Neural progenitor cell (in vitro differentiated cells): Measurements from ENCODE around the gene PRMT1. TPM values are rescaled to one million over a fixed set of nuclear protein-coding genes. Genes with fewer than 3 reads are reported as not detected.

ENCODE experiments used
- DNase-seq: peaks from one replicate; pipeline ENCODE4 v3.0.0-alpha.2; 2016; ENCODE audit warnings: low spot score
- H2AFZ ChIP-seq: fragments of 200-600 bp; sonication (generic); replicated peaks from 2 replicates; pipeline ENCODE4 v1.6.1; 2016; ENCODE audit warnings: antibody characterized with exemption
- H3F3A ChIP-seq: fragments of 200-600 bp; sonication (generic); 2 replicates; pipeline ENCODE4 v1.6.1; 2016; ENCODE audit warnings: antibody characterized with exemption, low read depth
- H3K27ac ChIP-seq: fragments of 200-600 bp; sonication (generic); 2 replicates; pipeline ENCODE4 v1.5.1; 2016; ENCODE audit warnings: mild to moderate bottlenecking
- H3K27me3 ChIP-seq: fragments of 200-600 bp; sonication (generic); 2 replicates; pipeline ENCODE4 v1.6.1; 2016; ENCODE audit warnings: mild to moderate bottlenecking, moderate library complexity
- H3K36me3 ChIP-seq: fragments of 200-600 bp; sonication (generic); 2 replicates; pipeline ENCODE4 v1.5.1; 2016
- H3K4me1 ChIP-seq: fragments of 200-600 bp; sonication (generic); 2 replicates; pipeline ENCODE4 v1.6.1; 2016; ENCODE audit warnings: mixed run types
- H3K4me2 ChIP-seq: fragments of 200-600 bp; sonication (generic); 2 replicates; pipeline ENCODE4 v1.6.1; 2016
- H3K4me3 ChIP-seq: fragments of 200-600 bp; sonication (generic); 2 replicates; pipeline ENCODE4 v1.5.1; 2016
- H3K79me2 ChIP-seq: fragments of 200-600 bp; sonication (generic); 2 replicates; pipeline ENCODE4 v1.6.1; 2016; ENCODE audit warnings: low read depth
- H3K9ac ChIP-seq: fragments of 200-600 bp; sonication (generic); 2 replicates; pipeline ENCODE4 v1.6.1; 2016
- H3K9me3 ChIP-seq: fragments of 200-600 bp; sonication (generic); 2 replicates; pipeline ENCODE4 v1.5.1; 2016; ENCODE audit warnings: low read depth
- H4K20me1 ChIP-seq: fragments of 200-600 bp; sonication (generic); 2 replicates; pipeline ENCODE4 v1.6.1; 2016; ENCODE audit warnings: low read depth
- H3K27ac Mint-ChIP-seq: 3 replicates; pipeline ENCODE4 v1.8.0; 2021; ENCODE audit warnings: mixed read lengths
- H3K27me3 Mint-ChIP-seq: 2 replicates; pipeline ENCODE4 v1.8.0; 2022; ENCODE audit warnings: low read depth, mild to moderate bottlenecking, inconsistent platforms, moderate library complexity, mixed read lengths; ENCODE audit not compliant: insufficient read depth
- H3K36me3 Mint-ChIP-seq: 3 replicates; pipeline ENCODE4 v1.8.0; 2021; ENCODE audit warnings: mixed read lengths
- H3K4me1 Mint-ChIP-seq: 3 replicates; pipeline ENCODE4 v1.8.0; 2021; ENCODE audit warnings: mixed read lengths
- H3K4me3 Mint-ChIP-seq: 3 replicates; pipeline ENCODE4 v1.8.0; 2021; ENCODE audit warnings: mild to moderate bottlenecking, moderate library complexity, mixed read lengths
- H3K9me3 Mint-ChIP-seq: 3 replicates; pipeline ENCODE4 v1.8.0; 2020; ENCODE audit warnings: mixed read lengths
- CTCF ChIP-seq: fragments of 200-600 bp; sonication (generic); IDR thresholded peaks from 2 replicates; pipeline ENCODE4 v1.5.1; 2017; ENCODE audit warnings: antibody characterized with exemption, mild to moderate bottlenecking
- EZH2 ChIP-seq: fragments of 200-600 bp; sonication (generic); IDR thresholded peaks from 2 replicates; pipeline ENCODE4 v1.6.1; 2017; ENCODE audit warnings: antibody characterized with exemption, mild to moderate bottlenecking, moderate library complexity
- EZH2phosphoT487 ChIP-seq: fragments of 200-600 bp; sonication (generic); IDR thresholded peaks from 2 replicates; pipeline ENCODE4 v1.6.1; 2017; ENCODE audit warnings: antibody characterized with exemption
- total RNA-seq: library from RNA; depleted of rRNA; stranded (reverse); fragments of >200 nt; gene quantifications from 2 replicates; pipeline ENCODE4 v1.2.3, GENCODE V29; 2015; ENCODE audit warnings: low replicate concordance

Gene PRMT1
- total RNA-seq, 1 donor from 2014 or later: 480 TPM

- Mint-ChIP-seq H3K27me3 (peaks cover 5% of the 10 kb centered on the region), H3K4me1 (peaks cover 27% of the 10 kb centered on the region), H3K4me3 (no peak overlapping the region), H3K9me3 (no peaks in the 10 kb centered on the region), H3K36me3 (peaks cover 16% of the 10 kb centered on the region), H3K27ac (no peak overlapping the region)
- Histone ChIP-seq H3K9me3 (no peaks in the 10 kb centered on the region), H3K4me1 (peaks cover 23% of the 10 kb centered on the region), H3K79me2 (peaks cover 71% of the 10 kb centered on the region), H3K36me3 (peaks cover 5% of the 10 kb centered on the region), H4K20me1 (peaks cover 88% of the 10 kb centered on the region), H3F3A (peaks cover 79% of the 10 kb centered on the region), H3K27me3 (no peaks in the 10 kb centered on the region), H3K9ac (no peak overlapping the region), H3K4me2 (no peak overlapping the region), H3K27ac (no peak overlapping the region), H2AFZ (no peak overlapping the region), H3K4me3 (no peak overlapping the region)
- no peak for TF ChIP-seq EZH2
- TF ChIP-seq CTCF: no peak
- no peak for DNase-seq
These were observed 5.2 kb downstream of the PRMT1 start for GRCh38 chr19:49682274-49682673.

GRCh38 chr19:49683814-49684250, 6.8 kb downstream of the PRMT1 start:
- H3F3A ChIP-seq: peaks cover 78% of the 10 kb centered on the region
- peaks cover 8% of the 10 kb centered on the region for H3K27me3 Mint-ChIP-seq
- no peak overlapping the region for H2AFZ ChIP-seq
- no peak for DNase-seq
- H3K4me1 ChIP-seq: peaks cover 23% of the 10 kb centered on the region
- no peak overlapping the region for H3K9ac ChIP-seq
- H3K36me3 ChIP-seq: peaks cover 5% of the 10 kb centered on the region
- no peaks in the 10 kb centered on the region for H3K27me3 ChIP-seq
- no peaks in the 10 kb centered on the region for H3K9me3 ChIP-seq
- no peak overlapping the region for H3K27ac Mint-ChIP-seq
- peaks cover 20% of the 10 kb centered on the region for H3K36me3 Mint-ChIP-seq
- peaks cover 55% of the 10 kb centered on the region for H3K79me2 ChIP-seq
- H3K4me3 Mint-ChIP-seq: no peak overlapping the region
- no peaks in the 10 kb centered on the region for H3K9me3 Mint-ChIP-seq
- H3K4me2 ChIP-seq: no peak overlapping the region
- peaks cover 29% of the 10 kb centered on the region for H3K4me1 Mint-ChIP-seq
- H3K4me3 ChIP-seq: no peak overlapping the region
- H3K27ac ChIP-seq: no peak overlapping the region
- peaks cover 95% of the 10 kb centered on the region for H4K20me1 ChIP-seq
- TF ChIP-seq CTCF (no peak), EZH2 (no peak), EZH2phosphoT487 (no peak)

DNA sequence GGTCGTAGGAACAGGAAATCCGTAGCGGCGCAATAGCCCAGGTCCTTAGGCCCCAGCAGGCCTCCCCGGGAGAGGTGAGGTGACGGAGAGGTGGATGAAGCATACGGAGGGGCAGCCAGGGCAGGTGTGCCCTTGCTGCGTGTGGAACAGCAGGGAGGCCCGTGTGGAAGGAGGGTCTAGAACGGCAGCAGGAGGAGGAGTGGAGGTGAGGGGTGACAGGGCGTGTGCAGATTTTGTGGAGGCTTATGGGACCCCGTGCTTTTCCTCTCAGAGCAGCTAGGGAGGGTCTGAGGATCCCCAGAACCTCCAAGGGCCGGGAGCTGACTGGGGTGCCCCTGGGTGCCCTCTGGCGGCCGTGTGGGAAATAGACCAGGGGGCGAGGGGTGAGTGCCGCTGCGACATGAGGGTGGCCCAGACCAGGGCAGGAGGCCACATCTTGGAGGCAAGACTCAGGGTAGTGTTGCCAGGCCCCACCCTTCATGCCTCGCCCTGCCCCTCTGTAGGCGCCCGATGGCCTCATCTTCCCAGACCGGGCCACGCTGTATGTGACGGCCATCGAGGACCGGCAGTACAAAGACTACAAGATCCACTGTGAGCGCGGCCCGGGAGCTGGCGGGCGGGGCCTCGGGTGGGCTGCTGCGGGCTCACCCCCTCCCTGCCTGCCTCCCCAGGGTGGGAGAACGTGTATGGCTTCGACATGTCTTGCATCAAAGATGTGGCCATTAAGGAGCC, 7.3 kb downstream of the PRMT1 start:
- DNase-seq: peak; percentile 42
- Histone ChIP-seq H3K9ac (no peak overlapping the region), H3K4me3 (no peak overlapping the region), H4K20me1 (peaks cover 95% of the 10 kb centered on the region), H3K36me3 (peaks cover 5% of the 10 kb centered on the region), H3K79me2 (peaks cover 53% of the 10 kb centered on the region), H3F3A (peaks cover 79% of the 10 kb centered on the region), H3K4me2 (no peak overlapping the region), H2AFZ (no peak overlapping the region), H3K27me3 (no peaks in the 10 kb centered on the region), H3K27ac (no peak overlapping the region), H3K4me1 (peaks cover 23% of the 10 kb centered on the region), H3K9me3 (no peaks in the 10 kb centered on the region)
- no peaks in the 10 kb centered on the region for H3K9me3 Mint-ChIP-seq
- no peak overlapping the region for H3K27ac Mint-ChIP-seq
- TF ChIP-seq EZH2: no peak
- TF ChIP-seq CTCF: peak; percentile 48
- H3K27me3 Mint-ChIP-seq: peaks cover 8% of the 10 kb centered on the region
- no peak overlapping the region for H3K4me3 Mint-ChIP-seq
- peaks cover 20% of the 10 kb centered on the region for H3K36me3 Mint-ChIP-seq
- H3K4me1 Mint-ChIP-seq: peaks cover 34% of the 10 kb centered on the region
